Stimulated activated CD4-positive, alpha-beta T cell treated with anti-CD3 and anti-CD28 coated beads, Interleukin-4, amount 100 ng/mL, for 4 hours (primary cell): ENCODE data around the gene SYNE2.

Experiments
- DNase-seq, 2 experiments: peaks; one replicate each; pipeline ENCODE4 v3.0.0-alpha.2; 2020

The SYNE2 gene

GRCh38 chr14:63962906-63963305, 110.1 kb downstream of the SYNE2 start:
- DNase-seq, result no peak

GRCh38 chr14:63963439-63963838, 110.6 kb downstream of the SYNE2 start:
- DNase-seq, result no peak

GRCh38 chr14:63964113-63964512, 111.3 kb downstream of the SYNE2 start:
- no peak for DNase-seq

GRCh38 chr14:63966407-63966806, 113.6 kb downstream of the SYNE2 start:
- DNase-seq, result no peak

- no peak for DNase-seq
These were observed 119.6 kb downstream of the SYNE2 start for GRCh38 chr14:63972323-63972932.

GRCh38 chr14:63974176-63974575, 121.4 kb downstream of the SYNE2 start:
- no peak for DNase-seq

- no peak for DNase-seq
These were observed 128.8 kb downstream of the SYNE2 start for GRCh38 chr14:63981569-63981968.

- no peak for DNase-seq
These were observed 129.4 kb downstream of the SYNE2 start for GRCh38 chr14:63982156-63982555.

GRCh38 chr14:63982629-63983028, 129.8 kb downstream of the SYNE2 start:
- DNase-seq, result no peak

GRCh38 chr14:63986789-63987533, 134.2 kb downstream of the SYNE2 start:
- DNase-seq, result no peak

- no peak for DNase-seq
These were observed 135.8 kb downstream of the SYNE2 start for GRCh38 chr14:63988579-63988978.

GRCh38 chr14:63991833-63992232, 139.0 kb downstream of the SYNE2 start:
- DNase-seq, result no peak

GRCh38 chr14:63992858-63993257, 140.1 kb downstream of the SYNE2 start:
- no peak for DNase-seq

- no peak for DNase-seq
These were observed 141.2 kb downstream of the SYNE2 start for GRCh38 chr14:63993992-63994391.

- no peak for DNase-seq
These were observed 142.5 kb downstream of the SYNE2 start for GRCh38 chr14:63995285-63995684.

GRCh38 chr14:63996016-63996415, 143.2 kb downstream of the SYNE2 start:
- no peak for DNase-seq

GRCh38 chr14:63996625-63997220, 143.9 kb downstream of the SYNE2 start:
- no peak for DNase-seq

- no peak for DNase-seq
These were observed 147.9 kb downstream of the SYNE2 start for GRCh38 chr14:64000749-64001148.

GRCh38 chr14:64005822-64006221, 153.0 kb downstream of the SYNE2 start:
- no peak for DNase-seq

GRCh38 chr14:64008016-64008415, 155.2 kb downstream of the SYNE2 start:
- no peak for DNase-seq

GRCh38 chr14:64012003-64012402, 159.2 kb downstream of the SYNE2 start:
- no peak for DNase-seq

GRCh38 chr14:64012720-64013119, 159.9 kb downstream of the SYNE2 start:
- no peak for DNase-seq

- DNase-seq, result no peak
These were observed 172.7 kb downstream of the SYNE2 start for GRCh38 chr14:64025479-64025878.

- DNase-seq, result no peak
These were observed 173.8 kb downstream of the SYNE2 start for GRCh38 chr14:64026600-64026999.
